NB4 (cell line): ENCODE data around the gene FETUB.

Experiments
- DNase-seq: peaks from one replicate; pipeline ENCODE4 v3.0.0; 2010; ENCODE audit warnings: low read depth
- H3K4me3 ChIP-seq: one replicate; pipeline ENCODE4 v1.5.1; 2011; ENCODE audit warnings: mild to moderate bottlenecking, low read depth, low read length, moderate library complexity
- MYC ChIP-seq: IDR thresholded peaks from 2 replicates; pipeline ENCODE4 v1.6.1; 2011; ENCODE audit warnings: low read depth, low read length
- POLR2A ChIP-seq: IDR thresholded peaks from 2 replicates; pipeline ENCODE4 v1.6.1; 2011; ENCODE audit warnings: mild to moderate bottlenecking; ENCODE audit not compliant: insufficient read length; ENCODE audit errors: extremely low read depth
- TF ChIP-seq, protein P1 (sequence below): IDR thresholded peaks from 2 replicates; pipeline ENCODE4 v1.6.1; 2011; ENCODE audit warnings: low read depth, low read length
- TF ChIP-seq, protein P2 (sequence below): IDR thresholded peaks from one replicate; pipeline ENCODE4 v1.5.1; 2012; ENCODE audit warnings: low read depth, low read length

The FETUB gene

DNA sequence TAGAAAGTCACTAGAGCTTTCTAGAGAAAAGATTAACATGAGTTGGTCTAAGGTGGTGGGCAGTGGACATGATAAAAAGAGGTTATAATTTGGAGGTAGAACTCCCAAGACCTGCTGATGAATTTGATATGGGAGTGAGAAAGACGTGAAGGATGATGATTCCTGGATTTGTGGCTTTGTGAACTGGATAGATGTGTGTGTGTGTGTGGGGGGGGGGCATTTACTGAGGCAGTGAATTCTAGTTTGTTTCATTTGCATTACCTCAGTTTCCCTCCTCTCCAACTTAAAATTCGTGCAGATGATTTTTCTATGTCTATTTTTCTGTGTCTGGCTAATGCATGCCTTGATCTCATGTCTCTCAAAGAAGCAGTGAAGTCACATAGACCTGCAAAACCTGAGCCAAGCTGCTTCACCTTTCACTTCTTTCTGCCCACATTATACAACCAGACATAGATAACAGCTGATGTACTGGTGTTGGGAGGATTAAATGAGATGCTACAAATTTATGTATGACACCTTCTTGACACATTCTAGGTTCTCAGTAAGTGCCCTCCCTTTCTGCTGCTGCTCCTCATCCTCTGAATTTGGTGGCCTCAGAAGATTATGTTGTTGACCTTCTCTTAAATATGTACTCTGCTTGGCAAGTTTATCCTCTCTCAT is 17.4 kb upstream of the FETUB start:
- no peak for DNase-seq
- H3K4me3 ChIP-seq, result no peak overlapping the region
- TF ChIP-seq, protein P1, sequence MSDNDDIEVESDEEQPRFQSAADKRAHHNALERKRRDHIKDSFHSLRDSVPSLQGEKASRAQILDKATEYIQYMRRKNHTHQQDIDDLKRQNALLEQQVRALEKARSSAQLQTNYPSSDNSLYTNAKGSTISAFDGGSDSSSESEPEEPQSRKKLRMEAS, result no peak
- TF ChIP-seq MYC (no peak), POLR2A (no peak)
- TF ChIP-seq, protein P2, sequence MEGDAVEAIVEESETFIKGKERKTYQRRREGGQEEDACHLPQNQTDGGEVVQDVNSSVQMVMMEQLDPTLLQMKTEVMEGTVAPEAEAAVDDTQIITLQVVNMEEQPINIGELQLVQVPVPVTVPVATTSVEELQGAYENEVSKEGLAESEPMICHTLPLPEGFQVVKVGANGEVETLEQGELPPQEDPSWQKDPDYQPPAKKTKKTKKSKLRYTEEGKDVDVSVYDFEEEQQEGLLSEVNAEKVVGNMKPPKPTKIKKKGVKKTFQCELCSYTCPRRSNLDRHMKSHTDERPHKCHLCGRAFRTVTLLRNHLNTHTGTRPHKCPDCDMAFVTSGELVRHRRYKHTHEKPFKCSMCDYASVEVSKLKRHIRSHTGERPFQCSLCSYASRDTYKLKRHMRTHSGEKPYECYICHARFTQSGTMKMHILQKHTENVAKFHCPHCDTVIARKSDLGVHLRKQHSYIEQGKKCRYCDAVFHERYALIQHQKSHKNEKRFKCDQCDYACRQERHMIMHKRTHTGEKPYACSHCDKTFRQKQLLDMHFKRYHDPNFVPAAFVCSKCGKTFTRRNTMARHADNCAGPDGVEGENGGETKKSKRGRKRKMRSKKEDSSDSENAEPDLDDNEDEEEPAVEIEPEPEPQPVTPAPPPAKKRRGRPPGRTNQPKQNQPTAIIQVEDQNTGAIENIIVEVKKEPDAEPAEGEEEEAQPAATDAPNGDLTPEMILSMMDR, result no peak

DNA sequence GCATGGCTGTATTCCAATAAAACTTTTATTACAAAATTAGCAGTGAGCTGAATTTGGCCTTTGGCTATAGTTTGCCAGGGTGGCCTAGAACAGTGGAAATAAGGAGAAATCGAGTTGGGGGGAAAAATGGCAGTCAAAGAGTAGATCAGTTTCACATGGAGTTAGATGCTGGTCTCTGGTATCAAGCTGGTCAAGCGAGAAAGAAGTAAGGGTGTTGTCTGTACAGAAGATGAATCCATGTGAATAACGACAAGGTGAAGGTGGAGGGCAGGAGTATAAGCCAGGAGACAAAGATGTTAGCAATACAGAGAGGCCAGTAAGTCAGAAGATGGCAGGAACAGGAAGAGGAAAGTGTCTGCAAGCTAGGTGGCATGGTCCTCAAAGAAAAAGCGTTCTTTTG is 15.6 kb upstream of the FETUB start:
- TF ChIP-seq MYC, result no peak
- no peak for TF ChIP-seq POLR2A
- TF ChIP-seq, protein P2, result no peak
- TF ChIP-seq, protein P1, result no peak
- no peak for DNase-seq

DNA sequence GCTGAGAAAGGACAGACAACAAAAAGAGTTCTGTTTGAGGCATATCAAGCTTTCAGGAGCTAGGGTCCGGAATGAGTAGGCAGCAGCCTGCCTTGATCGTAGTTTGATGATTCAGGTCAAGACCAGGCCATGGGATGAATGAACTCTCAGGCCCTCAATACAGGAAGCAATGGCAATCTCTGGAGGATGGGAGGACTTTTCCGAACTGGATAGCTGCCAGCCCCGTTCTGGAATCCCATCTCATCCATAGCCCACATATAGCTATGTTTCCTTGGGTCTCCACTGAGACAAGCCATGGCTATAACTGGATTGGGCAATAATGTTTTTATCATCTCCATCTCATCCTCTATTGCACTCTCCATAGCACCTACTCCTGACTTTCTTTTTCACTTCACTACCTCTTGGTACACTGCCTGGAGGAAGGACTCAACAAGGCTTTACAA is 14.6 kb upstream of the FETUB start:
- no peak for DNase-seq
- TF ChIP-seq, protein P2, result no peak
- no peak for TF ChIP-seq POLR2A
- H3K4me3 ChIP-seq, result no peak overlapping the region

More for the DNA sequence above, 15.6 kb upstream of the FETUB start:
- H3K4me3 ChIP-seq, result no peak overlapping the region

DNA sequence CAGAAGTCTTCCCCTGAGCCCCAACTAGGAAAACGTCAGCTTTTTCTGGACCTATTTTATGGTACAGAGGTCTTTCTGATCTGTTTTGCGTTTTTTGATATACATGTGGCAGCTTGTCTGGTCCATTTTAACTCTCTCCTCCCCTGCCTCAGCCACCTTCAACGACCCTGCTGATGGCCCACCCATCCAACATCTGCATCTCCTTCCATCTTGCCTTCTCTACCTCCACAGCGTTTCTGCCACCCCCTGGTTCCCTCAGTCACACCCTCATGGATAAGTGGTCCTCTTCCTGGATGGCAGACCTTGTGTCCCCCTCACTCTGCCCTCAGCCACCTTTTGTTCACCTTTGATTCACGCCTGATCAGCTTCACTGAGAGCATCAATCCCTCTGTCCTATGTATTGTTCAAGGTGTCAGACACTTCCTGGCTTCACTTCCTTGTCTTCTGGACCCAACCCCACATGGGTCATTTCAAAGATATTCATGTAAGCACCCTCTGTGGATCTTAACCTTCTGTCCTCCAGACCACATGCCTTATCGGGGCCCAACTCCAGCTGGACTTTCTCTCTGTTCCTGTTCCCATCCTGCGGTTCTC is 13.8 kb upstream of the FETUB start:
- H3K4me3 ChIP-seq, result no peak overlapping the region
- TF ChIP-seq POLR2A, result no peak
- TF ChIP-seq, protein P2, result no peak
- TF ChIP-seq, protein P1, result no peak
- TF ChIP-seq MYC, result no peak
- no peak for DNase-seq

DNA sequence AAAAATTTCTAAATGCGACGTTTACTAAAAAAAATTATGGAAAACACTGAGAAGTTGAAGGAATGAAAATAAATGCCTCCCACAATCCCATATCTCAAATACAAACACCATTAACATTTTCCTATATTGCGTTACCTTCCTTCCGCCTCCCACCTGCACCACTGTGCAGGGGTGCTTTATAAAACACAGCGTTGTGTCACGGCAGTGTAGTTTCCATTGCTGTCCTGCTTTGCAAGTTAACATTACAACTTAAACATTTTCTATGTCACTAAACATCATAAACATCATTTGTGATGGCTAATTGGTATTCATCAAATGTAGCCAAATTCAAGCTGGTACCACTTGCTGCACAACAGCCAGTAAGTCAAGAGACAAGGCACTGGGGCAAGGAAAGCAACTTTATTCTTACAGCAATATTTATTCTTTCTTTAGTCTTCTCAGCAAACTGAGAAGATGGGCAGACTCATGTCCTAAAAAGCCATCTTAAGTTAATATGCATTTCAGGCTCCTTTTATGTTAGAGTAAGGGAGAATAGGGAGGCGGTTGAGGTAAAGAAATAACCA is 12.3 kb upstream of the FETUB start:
- no peak for DNase-seq
- TF ChIP-seq, protein P2, result no peak
- TF ChIP-seq POLR2A (no peak), MYC (no peak)
- TF ChIP-seq, protein P1, result no peak
- no peak overlapping the region for H3K4me3 ChIP-seq

DNA sequence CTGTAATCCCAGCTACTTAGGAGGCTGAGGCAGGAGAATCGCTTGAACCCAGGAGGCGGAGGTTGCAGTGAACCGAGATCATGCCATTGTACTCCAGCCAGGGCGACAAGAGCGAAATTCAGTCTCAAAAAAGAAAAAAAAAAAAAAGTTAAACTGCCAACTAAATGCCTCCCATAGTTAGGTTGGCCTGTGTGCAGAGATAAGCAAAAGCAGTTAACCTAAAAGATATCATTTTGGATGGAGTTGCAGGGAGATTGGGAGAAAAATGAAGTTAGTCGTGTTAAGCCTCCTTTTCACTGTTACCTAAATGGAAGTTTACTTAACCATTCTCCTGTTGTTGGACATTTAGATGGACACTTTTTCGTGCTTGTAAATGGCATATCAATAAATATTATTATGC is 11.4 kb upstream of the FETUB start:
- DNase-seq, result no peak
- TF ChIP-seq, protein P2, result no peak
- no peak overlapping the region for H3K4me3 ChIP-seq
